ENCODE measurements around the gene NR1H4. TPM values are rescaled to one million over a fixed set of nuclear protein-coding genes. Genes with fewer than 3 reads are reported as not detected.

The NR1H4 gene
- total and polyA plus RNA-seq, 2 of the 13 experiments (the other 11 are each of a cell fraction or from before 2014, with no cell fraction given) = 27.3 to 114 TPM

GRCh38 chr12:100574187-100575074, 100.8 kb downstream of the NR1H4 start (continued):
- TF ChIP-seq ZNF713 (CRISPR knock-in tag; IDR thresholded peaks at IDR 0.05) (no peak), TRIM24 (CRISPR knock-in tag; IDR thresholded peaks at IDR 0.05) (no peak), ZNF263 (CRISPR knock-in tag; IDR thresholded peaks at IDR 0.05) (peak; percentile 7; the same call in 1 of the 2 replicates), MAFK (conservative IDR thresholded peaks at IDR 0.05 in 1 of 2, IDR thresholded peaks at IDR 0.05 in 1 of 2; ENCODE audit: low read length in 2 of 2) (no peak), ZNF577 (CRISPR knock-in tag; IDR thresholded peaks at IDR 0.05; ENCODE audit: borderline replicate concordance, low read depth) (no peak), TIGD3 (CRISPR knock-in tag; IDR thresholded peaks at IDR 0.05; ENCODE audit: borderline replicate concordance) (no peak), THAP8 (CRISPR knock-in tag; IDR thresholded peaks at IDR 0.05; ENCODE audit: borderline replicate concordance) (no peak), ZNF33B (CRISPR knock-in tag; IDR thresholded peaks at IDR 0.05) (no peak), KAT7 (CRISPR knock-in tag; IDR thresholded peaks at IDR 0.05; ENCODE audit: borderline replicate concordance) (no peak), ZNF709 (CRISPR knock-in tag; IDR thresholded peaks at IDR 0.05) (no peak), CREB1 (IDR thresholded peaks at IDR 0.05) (no peak), CREB1 (CRISPR knock-in tag; IDR thresholded peaks at IDR 0.05) (0 out of 2 replicates have a peak, but pooled peaks have one; percentile 31), ZNF777 (CRISPR knock-in tag; IDR thresholded peaks at IDR 0.05) (0 out of 2 replicates have a peak, but pooled peaks have one; percentile 4), SMYD3 (CRISPR knock-in tag; IDR thresholded peaks at IDR 0.05) (0 out of 2 replicates have a peak, but pooled peaks have one; percentile 32), MYC (CRISPR knock-in tag; IDR thresholded peaks at IDR 0.05; ENCODE audit: borderline replicate concordance) (no peak), LRRFIP1 (CRISPR knock-in tag; conservative IDR thresholded peaks at IDR 0.05) (no peak), NFYB (CRISPR knock-in tag; IDR thresholded peaks at IDR 0.05) (no peak), FOXM1 (CRISPR knock-in tag; IDR thresholded peaks at IDR 0.05) (no peak), ZNF230 (CRISPR knock-in tag; IDR thresholded peaks at IDR 0.05) (no peak), MED8 (CRISPR knock-in tag; IDR thresholded peaks at IDR 0.05; ENCODE audit: insufficient replicate concordance) (no peak)
